ENCODE results near the gene NCR2.
A peak's percentile ranks its signal among the peaks of the same experiment; 100 is the strongest.

The NCR2 gene

GRCh38 chr6:41359617-41360313 is 24.4 kb downstream of the NCR2 start:
- DNase-seq (ENCODE audit: low read depth in 2 of 2) = no peak

DNA sequence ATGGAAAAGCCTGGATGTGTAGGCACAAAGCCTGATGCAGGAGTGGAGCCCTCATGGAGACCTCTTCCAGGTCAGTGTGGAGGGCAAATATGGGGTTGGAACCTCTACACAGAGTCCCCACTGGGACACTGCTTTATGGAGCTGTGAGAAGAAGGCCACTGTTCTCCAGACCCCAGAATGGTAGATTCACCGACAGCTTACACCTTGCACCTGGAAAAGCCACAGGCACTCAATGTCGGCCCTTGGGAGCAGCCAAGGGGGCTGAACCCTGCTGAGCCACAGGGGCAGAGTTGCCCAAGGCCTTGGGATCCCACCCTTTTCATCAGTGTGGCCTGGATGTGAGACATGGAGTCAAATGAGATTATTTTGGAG is 24.9 kb downstream of the NCR2 start:
- no peak for DNase-seq (ENCODE audit: low read depth in 2 of 2)

DNA sequence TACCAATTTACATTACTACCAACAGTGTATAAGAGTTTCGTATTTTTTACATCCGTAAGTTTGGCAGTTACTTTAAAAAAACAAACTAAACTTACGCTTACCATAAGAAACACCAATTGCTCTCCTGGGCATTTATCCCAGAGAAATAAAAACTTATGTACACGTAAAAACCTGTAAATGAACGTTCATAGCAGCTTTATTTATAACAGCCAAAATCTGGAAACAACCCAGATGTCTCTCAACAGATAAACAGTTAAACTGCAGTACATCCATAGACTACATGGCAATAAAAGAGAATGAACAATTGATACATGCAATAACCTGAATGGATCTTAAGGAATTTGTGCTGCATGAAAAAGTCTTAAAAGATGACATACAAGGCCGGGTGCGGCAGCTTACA is 30.7 kb downstream of the NCR2 start:
- DNase-seq (ENCODE audit: low read depth in 2 of 2) = no peak

DNA sequence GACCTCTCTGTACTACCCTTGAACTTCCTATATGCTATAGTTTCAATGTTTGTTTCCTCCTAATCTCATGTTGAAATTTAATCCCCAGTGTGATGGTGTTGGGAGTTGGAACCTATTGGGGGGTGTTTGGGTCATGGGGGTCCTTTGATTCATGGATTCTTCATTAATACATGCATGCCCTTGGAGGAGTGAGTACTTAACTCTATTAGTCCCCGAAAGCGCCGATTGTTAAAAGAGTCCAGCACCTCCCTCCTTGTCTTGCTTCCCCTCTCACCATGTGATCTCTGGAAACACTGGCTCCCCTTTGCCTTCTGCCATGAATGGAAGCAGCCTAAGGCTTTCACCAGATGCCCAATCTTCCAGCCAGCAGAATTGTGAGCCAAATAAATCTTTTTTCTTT is 31.7 kb downstream of the NCR2 start:
- no peak for DNase-seq (ENCODE audit: low read depth in 2 of 2)

DNA sequence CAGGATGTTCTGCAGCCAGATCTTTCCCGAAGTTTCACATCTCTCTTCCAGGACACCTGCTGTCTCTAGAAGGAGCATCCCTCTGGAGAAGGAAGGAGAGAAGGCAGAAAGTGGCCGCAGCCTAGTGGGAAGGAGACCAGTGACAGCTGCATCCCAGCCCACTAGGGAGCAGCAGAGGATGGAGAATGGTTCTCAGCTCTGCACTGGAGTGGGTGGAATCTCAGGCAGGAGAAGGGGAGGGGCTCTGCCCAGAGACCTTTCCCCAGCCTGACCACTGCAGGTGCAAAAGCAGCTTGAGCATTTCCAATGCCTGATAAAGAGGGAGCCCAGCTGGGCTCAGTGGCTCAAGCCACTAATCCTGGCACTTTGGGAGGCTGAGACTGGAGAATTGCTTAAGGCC is 32.3 kb downstream of the NCR2 start:
- DNase-seq (ENCODE audit: low read depth in 2 of 2) = peak in 1 of 2 experiments; percentile 20

GRCh38 chr6:41370488-41371111 is 35.2 kb downstream of the NCR2 start:
- no peak for DNase-seq (ENCODE audit: low read depth in 2 of 2)

DNA sequence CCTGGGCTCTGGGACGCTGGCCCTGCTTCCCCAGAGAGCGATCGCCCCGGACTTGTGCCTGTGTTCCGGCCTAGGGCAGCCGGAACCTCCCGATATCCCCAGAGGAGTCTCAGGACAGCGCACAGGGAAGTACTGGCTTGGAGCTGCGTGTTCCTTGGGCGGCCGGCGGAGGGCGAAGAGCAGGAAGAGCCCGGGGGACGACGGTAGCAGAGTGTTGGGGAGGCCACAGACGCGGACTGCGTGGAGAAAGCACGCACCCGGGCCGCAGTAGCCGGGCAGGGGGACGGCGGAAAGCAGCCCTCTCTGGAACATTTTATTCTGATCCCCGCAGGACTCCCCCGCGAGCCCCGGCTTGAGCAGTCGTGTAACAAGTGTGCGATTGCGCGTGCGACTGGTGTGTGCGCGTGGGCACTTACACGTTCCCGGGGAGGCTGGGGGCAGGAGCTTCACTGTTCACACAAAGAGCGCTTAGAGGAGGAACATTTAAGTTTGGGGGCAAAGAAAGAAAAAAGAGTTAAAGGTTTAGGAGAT is 36.1 kb downstream of the NCR2 start:
- no peak for DNase-seq (ENCODE audit: low read depth in 2 of 2)

- DNase-seq (ENCODE audit: low read depth in 2 of 2) = peak in 1 of 2 experiments; percentile 3
These were observed 36.8 kb downstream of the NCR2 start for GRCh38 chr6:41371992-41372831.

GRCh38 chr6:41372832-41373626 is 37.6 kb downstream of the NCR2 start:
- DNase-seq (ENCODE audit: low read depth in 2 of 2) = no peak

GRCh38 chr6:41373627-41373918 is 38.2 kb downstream of the NCR2 start:
- no peak for DNase-seq (ENCODE audit: low read depth in 2 of 2)

- no peak for DNase-seq (ENCODE audit: low read depth in 2 of 2)
These were observed 38.7 kb downstream of the NCR2 start for GRCh38 chr6:41373919-41374617.

DNA sequence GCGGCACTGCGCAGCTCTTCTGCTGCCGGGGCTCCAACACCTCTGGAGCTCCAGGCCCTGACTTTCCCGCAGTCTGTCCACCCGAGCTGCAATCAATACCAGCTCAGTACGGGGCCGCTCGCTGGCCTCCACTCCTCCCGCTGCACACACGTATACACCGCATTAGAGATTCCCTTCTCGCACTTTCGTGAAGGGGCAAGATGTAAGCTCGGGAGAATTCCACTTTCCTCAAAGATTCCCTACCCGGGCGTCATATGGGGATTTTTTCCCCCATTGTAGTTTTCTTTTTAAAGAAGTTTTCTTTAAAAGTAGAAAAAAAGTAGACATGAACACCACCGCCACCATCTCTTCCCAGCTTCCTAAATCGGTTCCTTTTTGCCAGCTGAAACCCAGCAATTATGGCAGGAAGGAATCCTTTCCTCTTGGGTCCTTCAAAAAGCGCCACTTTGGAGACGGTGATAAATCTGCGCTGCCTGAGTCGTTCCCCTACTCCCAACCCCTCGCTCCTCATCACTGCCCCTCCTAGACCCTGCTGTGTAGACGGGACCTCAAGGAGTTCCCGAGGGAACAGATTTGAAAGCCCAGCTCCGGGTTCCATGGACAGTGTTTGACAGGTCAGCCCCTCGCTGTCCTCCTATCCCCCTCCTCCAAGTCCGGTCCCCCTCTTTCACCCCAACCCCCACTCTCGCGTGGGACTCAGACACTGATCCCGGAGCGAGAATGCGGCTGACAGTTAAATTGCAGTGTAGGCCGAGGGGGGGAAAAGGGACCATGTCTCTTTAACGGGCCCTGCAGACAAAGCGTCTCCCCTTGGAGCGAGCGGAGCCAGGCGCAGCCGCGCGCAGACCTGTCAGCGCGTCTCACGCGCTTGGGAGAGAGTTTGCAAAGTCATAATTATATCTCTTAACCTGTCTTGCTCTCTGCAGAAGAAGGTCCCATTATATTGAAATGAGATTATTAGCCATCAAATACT is 39.5 kb downstream of the NCR2 start:
- DNase-seq (ENCODE audit: low read depth in 2 of 2) = no peak

- DNase-seq (ENCODE audit: low read depth in 2 of 2) = no peak
These were observed 40.3 kb downstream of the NCR2 start for GRCh38 chr6:41375598-41376151.

DNA sequence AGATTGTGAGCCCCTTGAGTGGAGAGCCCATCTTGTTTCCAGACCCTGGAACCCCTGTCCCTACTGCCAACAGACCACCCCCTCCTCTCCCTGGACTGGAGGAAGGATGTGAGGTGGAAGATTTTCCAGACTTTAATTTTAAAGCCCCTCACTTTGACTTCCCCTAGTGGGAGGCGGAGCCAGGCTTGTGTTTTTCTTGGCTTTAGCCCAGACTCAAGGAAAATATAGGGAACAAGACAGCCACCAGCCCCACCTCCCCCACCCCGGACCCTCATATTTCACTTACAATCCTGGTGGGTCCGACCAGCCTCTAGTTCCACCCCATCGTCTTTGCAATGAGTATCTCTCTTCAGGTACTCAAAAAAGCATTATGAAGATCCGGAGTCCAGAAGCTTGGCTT is 40.8 kb downstream of the NCR2 start:
- no peak for DNase-seq (ENCODE audit: low read depth in 2 of 2)

DNA sequence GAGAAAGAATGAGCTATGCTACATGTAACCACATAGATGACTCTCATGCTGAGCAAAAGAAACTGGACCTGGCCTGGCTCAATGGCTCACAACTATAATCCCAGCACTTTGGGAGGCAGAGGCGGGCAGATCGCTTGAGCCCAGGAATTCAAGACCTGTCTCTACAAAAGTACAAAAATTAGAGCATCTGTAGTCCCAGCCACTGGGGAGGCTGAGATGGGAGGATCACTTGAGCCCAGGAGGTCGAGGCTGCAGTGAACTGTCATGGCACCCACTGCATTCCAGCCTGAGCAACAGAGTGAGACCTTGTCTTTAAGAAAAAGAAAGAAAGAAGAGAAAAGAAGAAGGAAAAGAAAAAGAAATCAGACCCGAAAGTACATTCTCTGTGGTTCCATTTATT is 41.7 kb downstream of the NCR2 start:
- no peak for DNase-seq (ENCODE audit: low read depth in 2 of 2)

DNA sequence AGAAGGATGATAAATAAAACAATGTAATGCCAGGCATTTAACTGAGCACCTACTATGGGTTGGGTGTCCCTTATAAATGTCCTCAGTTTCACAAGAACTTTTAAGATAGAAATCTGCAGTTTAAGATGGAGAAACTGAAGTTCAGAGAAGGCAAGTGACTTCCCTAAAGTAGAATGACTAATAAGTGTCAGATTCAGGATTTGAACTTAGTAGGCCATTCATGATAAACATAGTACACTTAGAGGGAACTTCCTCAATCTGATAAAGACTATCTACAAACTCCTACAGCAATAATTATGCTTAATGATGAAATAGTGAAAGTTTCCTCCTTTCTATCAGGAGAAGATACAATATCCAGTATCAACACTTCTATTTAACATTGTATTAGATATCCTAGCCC is 43.9 kb downstream of the NCR2 start:
- no peak for DNase-seq (ENCODE audit: low read depth in 2 of 2)

DNA sequence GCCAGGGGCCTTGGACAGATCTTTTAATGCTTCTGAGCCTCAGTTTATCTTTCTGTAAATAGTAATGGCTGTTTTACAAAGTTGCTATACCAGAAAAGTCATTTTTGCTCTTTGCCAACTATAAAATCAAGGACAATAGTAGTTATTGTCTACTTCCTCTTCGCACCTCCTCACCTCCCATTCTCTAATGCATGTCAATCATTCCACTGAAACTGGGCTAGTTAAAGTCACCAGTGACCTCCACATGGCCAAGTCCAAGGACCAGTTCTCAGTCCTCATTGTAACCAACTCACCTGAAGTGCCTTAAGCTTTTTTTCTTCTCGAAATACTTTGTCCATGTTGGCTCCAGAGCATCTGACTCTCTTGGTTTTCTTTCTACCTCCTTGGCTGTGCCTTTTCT is 51.2 kb downstream of the NCR2 start:
- DNase-seq (ENCODE audit: low read depth in 2 of 2) = no peak

GRCh38 chr6:41392246-41392645 is 56.8 kb downstream of the NCR2 start:
- no peak for DNase-seq (ENCODE audit: low read depth in 2 of 2)

- no peak for DNase-seq (ENCODE audit: low read depth in 2 of 2)
These were observed 60.9 kb downstream of the NCR2 start for GRCh38 chr6:41396335-41396734.

DNA sequence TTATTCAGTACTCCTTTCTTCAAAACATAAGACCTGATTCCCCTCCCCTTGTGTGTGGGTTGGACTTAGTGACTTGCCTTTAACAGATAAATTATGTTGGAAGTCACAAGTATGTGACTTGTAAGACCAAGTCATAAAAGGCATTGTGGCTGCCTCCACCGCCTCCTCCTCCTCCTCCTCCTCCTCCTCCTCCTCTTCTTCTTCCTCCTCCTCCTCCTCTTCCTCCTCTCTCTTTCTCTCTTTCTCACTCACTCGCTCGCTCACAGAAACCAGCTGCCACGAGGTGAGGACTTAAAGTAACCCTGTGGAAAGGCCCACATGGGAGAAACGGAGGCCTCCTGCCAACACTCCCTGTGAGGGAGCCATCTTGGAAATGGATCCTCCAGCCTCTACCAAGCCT is 64.0 kb downstream of the NCR2 start:
- no peak for DNase-seq (ENCODE audit: low read depth in 2 of 2)

All from fibroblast of skin of left biceps (primary cell).